Keratinocyte (primary cell): Measurements from ENCODE around the gene MELTF. TPM values are rescaled to one million over a fixed set of nuclear protein-coding genes. Genes with fewer than 3 reads are reported as not detected.

Source experiments
- DNase-seq: peaks from one replicate; pipeline ENCODE4 v3.0.0-alpha.2; 2011; ENCODE audit warnings: low read depth, missing footprints, low spot score
- FAIRE-seq: peaks from 2 replicates; lab custom pipeline; 2011; peaks lifted over from hg19 to GRCh38; lab: Jason Lieb, UNC
- H2AFZ ChIP-seq: 2 replicates; pipeline ENCODE4 v1.6.0; 2012; ENCODE audit warnings: low read length, control low read depth, inconsistent platforms; ENCODE audit not compliant: control insufficient read depth
- H3K27ac ChIP-seq: 2 replicates; pipeline ENCODE4 v1.5.1; 2011; ENCODE audit warnings: low read length; ENCODE audit not compliant: control insufficient read depth, insufficient read depth
- H3K27me3 ChIP-seq: 3 replicates; pipeline ENCODE4 v1.6.0; 2011; ENCODE audit warnings: low read length; ENCODE audit not compliant: control insufficient read depth, insufficient read depth; ENCODE audit errors: extremely low read depth
- H3K36me3 ChIP-seq, 2 experiments: 2 replicates in 1 of 2; 3 replicates in 1 of 2; pipeline ENCODE4 v1.5.1; 2011; ENCODE audit warnings: low read length in 2 of 2, mild to moderate bottlenecking in 1 of 2; ENCODE audit not compliant: control insufficient read depth in 2 of 2, insufficient read depth in 2 of 2; ENCODE audit errors: extremely low read depth in 1 of 2
- H3K4me1 ChIP-seq: 3 replicates; pipeline ENCODE4 v1.5.1; 2011; ENCODE audit warnings: low read length; ENCODE audit not compliant: control insufficient read depth, insufficient read depth; ENCODE audit errors: extremely low read depth
- H3K4me2 ChIP-seq: 3 replicates; pipeline ENCODE4 v1.6.0; 2011; ENCODE audit warnings: low read depth, low read length; ENCODE audit not compliant: control insufficient read depth, insufficient read depth; ENCODE audit errors: extremely low read depth
- H3K4me3 ChIP-seq, 3 experiments: fragments of 200-600 bp in 1 of 3; sonication (generic) in 1 of 3; 2 replicates in 2 of 3; 3 replicates in 1 of 3; pipeline ENCODE4 v1.5.1; 2011 to 2016; ENCODE audit warnings: low read length in 3 of 3, mild to moderate bottlenecking in 3 of 3, control low read depth in 2 of 3, inconsistent platforms in 1 of 3, low read depth in 1 of 3, mixed read lengths in 1 of 3, mixed run types in 1 of 3, moderate library complexity in 1 of 3; ENCODE audit not compliant: control insufficient read depth in 2 of 3, insufficient read depth in 2 of 3; ENCODE audit errors: extremely low read depth in 1 of 3
- H3K79me2 ChIP-seq: 2 replicates; pipeline ENCODE4 v1.6.0; 2012; ENCODE audit warnings: low read length; ENCODE audit not compliant: control insufficient read depth, insufficient read depth
- H3K9ac ChIP-seq: 3 replicates; pipeline ENCODE4 v1.6.0; 2011; ENCODE audit warnings: low read length; ENCODE audit not compliant: control insufficient read depth, insufficient read depth; ENCODE audit errors: extremely low read depth
- H3K9me1 ChIP-seq: 3 replicates; pipeline ENCODE4 v1.6.0; 2011; ENCODE audit warnings: low read length; ENCODE audit not compliant: control insufficient read depth, insufficient read depth; ENCODE audit errors: extremely low read depth
- H3K9me3 ChIP-seq: 2 replicates; pipeline ENCODE4 v1.5.1; 2012; ENCODE audit warnings: low read depth, low read length; ENCODE audit not compliant: control insufficient read depth
- H4K20me1 ChIP-seq: 3 replicates; pipeline ENCODE4 v1.6.0; 2011; ENCODE audit warnings: low read length; ENCODE audit not compliant: control insufficient read depth, insufficient read depth; ENCODE audit errors: extremely low read depth
- CTCF ChIP-seq, 3 experiments: IDR thresholded peaks in 1 of 3; conservative IDR thresholded peaks in 1 of 3; optimal IDR thresholded peaks in 1 of 3; 2 replicates in 2 of 3; 3 replicates in 1 of 3; pipeline versions ENCODE3 to v1.5.1; 2011; ENCODE audit warnings: low read length in 3 of 3, mild to moderate bottlenecking in 3 of 3, moderate library complexity in 2 of 3, control low read depth in 1 of 3, inconsistent platforms in 1 of 3; ENCODE audit not compliant: insufficient read depth in 2 of 3; ENCODE audit errors: extremely low read depth in 1 of 3
- EZH2 ChIP-seq: IDR thresholded peaks from one replicate; pipeline ENCODE4 v1.6.1; 2012; ENCODE audit warnings: inconsistent platforms, mild to moderate bottlenecking, low read length, moderate library complexity
- dilution Hi-C: fragments of 300-500 bp; cut with MboI; formaldehyde crosslinking; loops from one replicate; pipeline ENCODE4 v1.7.0; 2020; ENCODE audit warnings: low sequenced_read_pairs; ENCODE audit not compliant: extremely low pct_ligation_motif_present
- polyA plus RNA-seq, 5 experiments: library from polyadenylated mRNA; depleted of rRNA in 3 of 5; stranded (reverse) in 3 of 5; stranded (forward) in 1 of 5; unstranded in 1 of 5; fragments of >200 nt; gene quantifications; 1 replicate in 1 of 5; 2 replicates in 3 of 5; 3 replicates in 1 of 5; pipeline versions ENCODE4 v1.2.1 to v1.2.3, GENCODE V29; 2011 to 2012; ENCODE audit warnings: missing spikeins in 2 of 5, low read depth in 1 of 5, low replicate concordance in 1 of 5

The MELTF gene
- polyA plus RNA-seq, 1 donor (not counting 4 experiments of a cell fraction or from before 2014, with no cell fraction given) = 6.0 TPM

GRCh38 chr3:196996454-196997265 is 33.0 kb downstream of the MELTF start:
- H3K9me3 ChIP-seq = no peaks in the 10 kb centered on the region
- H3K79me2 ChIP-seq = no peaks in the 10 kb centered on the region
- no peaks in the 10 kb centered on the region for H3K27me3 ChIP-seq
- no peaks in the 10 kb centered on the region for H3K9me1 ChIP-seq
- no peaks in the 10 kb centered on the region for H3K36me3 ChIP-seq
- peak; percentile 82 for FAIRE-seq
- H3K4me2 ChIP-seq = peak overlapping the region; percentile 61
- H3K4me1 ChIP-seq = peaks cover 19% of the 10 kb centered on the region
- H3K4me3 ChIP-seq = peak overlapping the region in 1 of 3 experiments; percentile 2
- peak overlapping the region; percentile 98 for H2AFZ ChIP-seq
- peak overlapping the region; percentile 53 for H3K27ac ChIP-seq
- H4K20me1 ChIP-seq = no peaks in the 10 kb centered on the region
- dilution Hi-C loops = no loop called here
- H3K9ac ChIP-seq = peak overlapping the region; percentile 69
- no peak for TF ChIP-seq EZH2
- no peak for TF ChIP-seq CTCF (optimal IDR thresholded peaks at IDR 0.05 in 1 of 3, IDR thresholded peaks at IDR 0.05 in 1 of 3, conservative IDR thresholded peaks at IDR 0.05 in 1 of 3; ENCODE audit: extremely low read depth in 1 of 3, insufficient read depth in 2 of 3, low read length in 3 of 3)
- peak; percentile 41 for DNase-seq

- H3K9me1 ChIP-seq = no peaks in the 10 kb centered on the region
- H3K27ac ChIP-seq = no peak overlapping the region
- H3K79me2 ChIP-seq = no peaks in the 10 kb centered on the region
- no peak for TF ChIP-seq EZH2
- no peak for TF ChIP-seq CTCF (optimal IDR thresholded peaks at IDR 0.05 in 1 of 3, IDR thresholded peaks at IDR 0.05 in 1 of 3, conservative IDR thresholded peaks at IDR 0.05 in 1 of 3; ENCODE audit: extremely low read depth in 1 of 3, insufficient read depth in 2 of 3, low read length in 3 of 3)
- H3K27me3 ChIP-seq = no peaks in the 10 kb centered on the region
- no peaks in the 10 kb centered on the region for H4K20me1 ChIP-seq
- H3K9me3 ChIP-seq = no peaks in the 10 kb centered on the region
- FAIRE-seq (no peak), DNase-seq (no peak)
- H3K36me3 ChIP-seq = no peaks in the 10 kb centered on the region
- H3K4me3 ChIP-seq = no peak overlapping the region
- dilution Hi-C loops = no loop called here
- H3K9ac ChIP-seq = no peak overlapping the region
- H2AFZ ChIP-seq = no peak overlapping the region
- H3K4me2 ChIP-seq = no peak overlapping the region
- peaks cover 16% of the 10 kb centered on the region for H3K4me1 ChIP-seq
These were observed 33.8 kb downstream of the MELTF start for GRCh38 chr3:196995646-196996355.
